ENCODE measurements around the gene TOLLIP.

The TOLLIP gene

GRCh38 chr11:1303126-1303821, 6.2 kb downstream of the TOLLIP start:
- Histone ChIP-seq H3K27ac (replicated peaks) (no peak overlapping the region), H3K4me3 (replicated peaks; ENCODE audit: insufficient read depth, low read length) (no peak overlapping the region), H3K27me3 (ENCODE audit: insufficient read depth, poor library complexity, severe bottlenecking) (no peaks in the 10 kb centered on the region)
- DNase-seq (ENCODE audit: low read depth in 1 of 2, low spot score in 1 of 2) = peak; percentile 22 to 37
- TF ChIP-seq GABPA (IDR thresholded peaks at IDR 0.05; ENCODE audit: low read depth) (no peak), SPI1 (IDR thresholded peaks at IDR 0.05; ENCODE audit: borderline replicate concordance, low read depth) (no peak), CTCF (IDR thresholded peaks at IDR 0.05; ENCODE audit: insufficient read depth, low read length) (peak; percentile 25)

GRCh38 chr11:1302461-1303125, 6.8 kb downstream of the TOLLIP start:
- TF ChIP-seq REST (IDR thresholded peaks at IDR 0.05; ENCODE audit: insufficient replicate concordance, low read depth) = no peak
- no peak for TF ChIP-seq SPI1 (IDR thresholded peaks at IDR 0.05; ENCODE audit: borderline replicate concordance, low read depth)
- no peak for TF ChIP-seq CTCF (IDR thresholded peaks at IDR 0.05; ENCODE audit: insufficient read depth, low read length)
- TF ChIP-seq POLR2AphosphoS5 (IDR thresholded peaks at IDR 0.05; ENCODE audit: low read depth) = no peak
- TF ChIP-seq GABPA (IDR thresholded peaks at IDR 0.05; ENCODE audit: low read depth) = no peak
- no peak overlapping the region for H3K4me3 ChIP-seq (replicated peaks; ENCODE audit: insufficient read depth, low read length)
- no peaks in the 10 kb centered on the region for H3K27me3 ChIP-seq (ENCODE audit: insufficient read depth, poor library complexity, severe bottlenecking)
- no peak overlapping the region for H3K27ac ChIP-seq (replicated peaks)
- no peak for DNase-seq (ENCODE audit: low read depth in 1 of 2, low spot score in 1 of 2)

GRCh38 chr11:1302041-1302460, 7.4 kb downstream of the TOLLIP start:
- no peak for DNase-seq (ENCODE audit: low read depth in 1 of 2, low spot score in 1 of 2)
- no peaks in the 10 kb centered on the region for H3K27me3 ChIP-seq (ENCODE audit: insufficient read depth, poor library complexity, severe bottlenecking)
- TF ChIP-seq GABPA (IDR thresholded peaks at IDR 0.05; ENCODE audit: low read depth) = no peak
- no peak for TF ChIP-seq SPI1 (IDR thresholded peaks at IDR 0.05; ENCODE audit: borderline replicate concordance, low read depth)
- TF ChIP-seq CTCF (IDR thresholded peaks at IDR 0.05; ENCODE audit: insufficient read depth, low read length) = no peak
- no peak for TF ChIP-seq REST (IDR thresholded peaks at IDR 0.05; ENCODE audit: insufficient replicate concordance, low read depth)
- TF ChIP-seq POLR2AphosphoS5 (IDR thresholded peaks at IDR 0.05; ENCODE audit: low read depth) = no peak
- H3K4me3 ChIP-seq (replicated peaks; ENCODE audit: insufficient read depth, low read length) = no peak overlapping the region
- H3K27ac ChIP-seq (replicated peaks) = no peak overlapping the region
